A549 (cell line): ENCODE data around the gene RHBDD3.

Experiments
- CBX8 ChIP-seq: fragments of 200-600 bp; sonication (generic); IDR thresholded peaks from 2 replicates; pipeline ENCODE4 v1.6.1; 2016
- CTCF ChIP-seq: fragments of >200 bp; sonication (Bioruptor Twin); formaldehyde crosslinking; IDR thresholded peaks from 3 replicates; pipeline ENCODE4 v1.5.1; 2016
- EHMT2 ChIP-seq: fragments of 200-600 bp; sonication (generic); IDR thresholded peaks from 2 replicates; pipeline ENCODE4 v1.6.1; 2016; ENCODE audit warnings: antibody characterized with exemption, low read depth, mild to moderate bottlenecking, moderate library complexity
- ESRRA ChIP-seq: fragments of 150-350 bp; IDR thresholded peaks from 2 replicates; pipeline ENCODE4 v1.6.1; 2014; ENCODE audit warnings: mild to moderate bottlenecking, low read length, borderline replicate concordance
- HES2 ChIP-seq: fragments of >200 bp; sonication (Bioruptor Twin); formaldehyde crosslinking; IDR thresholded peaks from 2 replicates; pipeline ENCODE4 v1.6.1; 2016
- JUN ChIP-seq, 2 experiments: fragments of >200 bp; sonication (Bioruptor Twin); formaldehyde crosslinking; IDR thresholded peaks; 2 replicates in 1 of 2; 3 replicates in 1 of 2; pipeline ENCODE4 v1.6.1; 2016 to 2017
- JUNB ChIP-seq: fragments of >200 bp; sonication (Bioruptor Twin); formaldehyde crosslinking; IDR thresholded peaks from 2 replicates; pipeline ENCODE4 v1.6.1; 2016
- PBX3 ChIP-seq: IDR thresholded peaks from 2 replicates; pipeline ENCODE4 v1.6.1; 2012
- PHF8 ChIP-seq: fragments of 200-600 bp; sonication (generic); IDR thresholded peaks from 2 replicates; pipeline ENCODE4 v1.6.1; 2016; ENCODE audit warnings: low read depth, mild to moderate bottlenecking, antibody characterized with exemption, moderate library complexity, borderline replicate concordance
- RCOR1 ChIP-seq: fragments of 150-350 bp; IDR thresholded peaks from 2 replicates; pipeline ENCODE4 v1.6.1; 2014; ENCODE audit warnings: antibody characterized with exemption, low read length, low read depth
- RFX5 ChIP-seq: fragments of 450-650 bp; IDR thresholded peaks from 2 replicates; pipeline ENCODE4 v1.7.1; 2014; ENCODE audit warnings: antibody characterized with exemption, mild to moderate bottlenecking, moderate library complexity

GRCh38 chr22:29312218-29313125 is 44.7 kb upstream of the RHBDD3 start:
- TF ChIP-seq CTCF (no peak), ESRRA (no peak), JUN (IDR thresholded peaks at IDR 0.05) (no peak), EHMT2 (no peak), CBX8 (no peak), HES2 (no peak), JUNB (no peak), RFX5 (no peak), PBX3 (no peak), PHF8 (no peak), RCOR1 (no peak)
